OCI-LY1 (cell line): ENCODE data around the gene GPR3.

ENCODE experiments used
- H2AFZ ChIP-seq: fragments of 200-600 bp; sonication (generic), shearing (Covaris generic); 2 replicates; pipeline ENCODE4 v1.6.0; 2014; ENCODE audit warnings: antibody characterized with exemption, mild to moderate bottlenecking, low read length
- H3F3A ChIP-seq: fragments of 200-600 bp; sonication (generic), shearing (Covaris generic); 2 replicates; pipeline ENCODE4 v1.6.0; 2014; ENCODE audit warnings: mild to moderate bottlenecking, antibody characterized with exemption, low read length, moderate library complexity; ENCODE audit not compliant: insufficient read depth
- H3K27ac ChIP-seq: fragments of 200-600 bp; sonication (generic); 2 replicates; pipeline ENCODE4 v1.5.1; 2014; ENCODE audit warnings: low read length, mixed run types, mild to moderate bottlenecking, low read depth; ENCODE audit not compliant: poor library complexity, severe bottlenecking
- H3K27me3 ChIP-seq: fragments of 200-600 bp; sonication (generic); 2 replicates; pipeline ENCODE4 v1.6.0; 2014; ENCODE audit warnings: antibody characterized with exemption, mild to moderate bottlenecking, low read length, moderate library complexity; ENCODE audit not compliant: insufficient read depth
- H3K36me3 ChIP-seq: fragments of 200-600 bp; sonication (generic); 2 replicates; pipeline ENCODE4 v1.6.1; 2014; ENCODE audit warnings: mild to moderate bottlenecking, antibody characterized with exemption, low read length, moderate library complexity, mixed read lengths; ENCODE audit not compliant: insufficient read depth
- H3K4me1 ChIP-seq: fragments of 200-600 bp; sonication (generic); 2 replicates; pipeline ENCODE4 v1.5.1; 2014; ENCODE audit warnings: mild to moderate bottlenecking, low read length, moderate library complexity; ENCODE audit not compliant: insufficient read depth, severe bottlenecking
- H3K4me2 ChIP-seq: fragments of 200-600 bp; sonication (generic), shearing (Covaris generic); 2 replicates; pipeline ENCODE4 v1.6.1; 2014; ENCODE audit warnings: low read length
- H3K4me3 ChIP-seq: fragments of 200-600 bp; sonication (generic); 2 replicates; pipeline ENCODE4 v1.5.1; 2014; ENCODE audit warnings: low read length, low read depth, mild to moderate bottlenecking, mixed read lengths; ENCODE audit not compliant: poor library complexity, severe bottlenecking
- H3K79me2 ChIP-seq: fragments of 200-600 bp; shearing (Covaris generic); 2 replicates; pipeline ENCODE4 v1.6.1; 2016; ENCODE audit warnings: mixed run types, low read length, mixed read lengths; ENCODE audit not compliant: insufficient read depth
- H3K9ac ChIP-seq: fragments of 200-600 bp; sonication (generic), shearing (Covaris generic); 2 replicates; pipeline ENCODE4 v1.6.1; 2014; ENCODE audit warnings: mild to moderate bottlenecking, low read length, mixed read lengths
- H3K9me2 ChIP-seq: fragments of 200-600 bp; sonication (generic), shearing (Covaris generic); 2 replicates; pipeline ENCODE4 v1.6.1; 2014; ENCODE audit warnings: low read depth, mild to moderate bottlenecking, low read length, mixed read lengths
- H3K9me3 ChIP-seq: fragments of 200-600 bp; shearing (Covaris generic); 2 replicates; pipeline ENCODE4 v1.6.1; 2014; ENCODE audit warnings: low read length, mixed read lengths
- H4K20me1 ChIP-seq: fragments of 200-600 bp; sonication (generic), shearing (Covaris generic); 2 replicates; pipeline ENCODE4 v1.6.0; 2016; ENCODE audit warnings: mild to moderate bottlenecking, low read length; ENCODE audit not compliant: insufficient read depth
- EZH2 ChIP-seq: fragments of 200-600 bp; sonication (generic), shearing (Covaris generic); IDR thresholded peaks from 2 replicates; pipeline ENCODE4 v1.8.0; 2017; ENCODE audit warnings: borderline replicate concordance, mixed run types, mild to moderate bottlenecking, antibody characterized with exemption, low read length, moderate library complexity, mixed read lengths
- TF ChIP-seq, protein P1 (sequence below): fragments of 200-600 bp; sonication (generic), shearing (Covaris generic); IDR thresholded peaks from 2 replicates; pipeline ENCODE4 v1.5.1; 2017; ENCODE audit warnings: mild to moderate bottlenecking, antibody characterized with exemption, low read length, moderate library complexity, mixed read lengths

GPR3 gene

DNA sequence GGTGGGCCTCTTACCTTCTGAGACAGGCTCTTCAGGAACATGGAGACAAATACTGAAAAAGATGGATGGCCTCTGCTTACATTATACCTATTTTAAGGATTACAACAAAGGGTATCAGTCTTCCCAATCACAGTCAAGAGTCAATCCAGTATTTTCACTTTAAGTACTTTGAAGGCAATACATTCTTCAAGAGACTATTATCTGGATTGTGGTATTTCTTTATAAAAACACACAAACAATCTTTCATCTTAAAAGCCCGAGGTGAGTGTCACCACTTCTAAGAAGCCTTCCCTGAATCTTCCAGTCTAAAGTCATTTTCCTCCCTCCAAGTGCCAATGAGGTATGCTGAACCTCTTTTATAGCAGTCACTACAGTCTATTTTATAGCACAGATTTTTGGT lies 52.2 kb downstream of the GPR3 start:
- no peak overlapping the region; the same call in 1 of the 2 replicates for H3K9ac ChIP-seq
- TF ChIP-seq, protein P1, sequence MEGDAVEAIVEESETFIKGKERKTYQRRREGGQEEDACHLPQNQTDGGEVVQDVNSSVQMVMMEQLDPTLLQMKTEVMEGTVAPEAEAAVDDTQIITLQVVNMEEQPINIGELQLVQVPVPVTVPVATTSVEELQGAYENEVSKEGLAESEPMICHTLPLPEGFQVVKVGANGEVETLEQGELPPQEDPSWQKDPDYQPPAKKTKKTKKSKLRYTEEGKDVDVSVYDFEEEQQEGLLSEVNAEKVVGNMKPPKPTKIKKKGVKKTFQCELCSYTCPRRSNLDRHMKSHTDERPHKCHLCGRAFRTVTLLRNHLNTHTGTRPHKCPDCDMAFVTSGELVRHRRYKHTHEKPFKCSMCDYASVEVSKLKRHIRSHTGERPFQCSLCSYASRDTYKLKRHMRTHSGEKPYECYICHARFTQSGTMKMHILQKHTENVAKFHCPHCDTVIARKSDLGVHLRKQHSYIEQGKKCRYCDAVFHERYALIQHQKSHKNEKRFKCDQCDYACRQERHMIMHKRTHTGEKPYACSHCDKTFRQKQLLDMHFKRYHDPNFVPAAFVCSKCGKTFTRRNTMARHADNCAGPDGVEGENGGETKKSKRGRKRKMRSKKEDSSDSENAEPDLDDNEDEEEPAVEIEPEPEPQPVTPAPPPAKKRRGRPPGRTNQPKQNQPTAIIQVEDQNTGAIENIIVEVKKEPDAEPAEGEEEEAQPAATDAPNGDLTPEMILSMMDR = no peak
- TF ChIP-seq EZH2 = no peak
- no peak overlapping the region for H2AFZ ChIP-seq
- H3K9me3 ChIP-seq = no peaks in the 10 kb centered on the region
- H3K27ac ChIP-seq = peak overlapping the region; percentile 49
- H3K4me2 ChIP-seq = no peak overlapping the region; the same call in 1 of the 2 replicates
- H4K20me1 ChIP-seq = no peaks in the 10 kb centered on the region
- H3K4me3 ChIP-seq = no peak overlapping the region
- H3K9me2 ChIP-seq = no peaks in the 10 kb centered on the region
- peaks cover 44% of the 10 kb centered on the region for H3K36me3 ChIP-seq
- H3K4me1 ChIP-seq = peaks cover 70% of the 10 kb centered on the region
- H3K27me3 ChIP-seq = no peaks in the 10 kb centered on the region
- 0 out of 2 replicates have a peak, but pooled peaks cover 5% of the 10 kb centered on the region for H3F3A ChIP-seq
- peaks cover 45% of the 10 kb centered on the region for H3K79me2 ChIP-seq
